ENCODE measurements around the gene VSNL1.

- TF ChIP-seq GATA2 (IDR thresholded peaks at IDR 0.05; ENCODE audit: low read depth, low read length) = no peak
- TF ChIP-seq GATA3 (IDR thresholded peaks at IDR 0.05; ENCODE audit: low read depth, low read length) = no peak
Observed at GRCh38 chr2:17689010-17689409, 148.5 kb downstream of the VSNL1 start.

Measured in SH-SY5Y (cell line).